GM06990 (cell line): ENCODE data around the gene OR5B12.

Source experiments
- DNase-seq: peaks from one replicate; pipeline ENCODE4 v3.0.0-alpha.2; 2011; ENCODE audit not compliant: insufficient read length; ENCODE audit errors: extremely low read depth
- H3K27me3 ChIP-seq: replicated peaks from 2 replicates; pipeline ENCODE4 v1.6.0; 2011; ENCODE audit warnings: low read length; ENCODE audit not compliant: control insufficient read depth, insufficient read depth
- H3K36me3 ChIP-seq: 2 replicates; pipeline ENCODE4 v1.5.1; 2011; ENCODE audit warnings: low read length; ENCODE audit not compliant: control insufficient read depth, insufficient read depth
- H3K4me3 ChIP-seq: replicated peaks from 2 replicates; pipeline ENCODE4 v1.5.1; 2011; ENCODE audit warnings: low read depth, mild to moderate bottlenecking, control low read depth, low read length
- TF ChIP-seq, protein P1 (sequence below): IDR thresholded peaks from 2 replicates; pipeline ENCODE4 v1.5.1; 2011; ENCODE audit warnings: low read length, control low read depth, mild to moderate bottlenecking, inconsistent platforms; ENCODE audit not compliant: insufficient read depth, poor library complexity, severe bottlenecking

Gene OR5B12

DNA sequence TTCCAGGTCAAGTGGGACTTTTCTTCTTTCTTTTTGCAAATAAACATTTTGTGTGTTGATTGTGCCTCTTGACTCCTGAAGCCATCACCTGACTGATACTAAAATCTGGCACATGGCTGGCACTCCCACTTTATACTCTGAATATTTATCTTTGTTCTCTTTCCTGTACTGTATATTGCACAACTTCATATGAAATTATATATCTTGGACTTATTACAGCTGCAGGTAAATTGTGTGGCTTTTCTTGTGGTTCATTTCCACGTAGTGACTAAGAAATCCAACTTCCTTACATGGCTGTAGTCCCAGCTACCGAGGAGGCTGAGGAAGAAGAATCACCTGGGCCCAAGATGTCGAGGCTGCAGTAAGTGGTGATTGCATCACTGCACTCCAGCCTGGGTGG, 23.7 kb upstream of the OR5B12 start:
- H3K36me3 ChIP-seq: no peaks in the 10 kb centered on the region
- no peak for DNase-seq
- TF ChIP-seq, protein P1, sequence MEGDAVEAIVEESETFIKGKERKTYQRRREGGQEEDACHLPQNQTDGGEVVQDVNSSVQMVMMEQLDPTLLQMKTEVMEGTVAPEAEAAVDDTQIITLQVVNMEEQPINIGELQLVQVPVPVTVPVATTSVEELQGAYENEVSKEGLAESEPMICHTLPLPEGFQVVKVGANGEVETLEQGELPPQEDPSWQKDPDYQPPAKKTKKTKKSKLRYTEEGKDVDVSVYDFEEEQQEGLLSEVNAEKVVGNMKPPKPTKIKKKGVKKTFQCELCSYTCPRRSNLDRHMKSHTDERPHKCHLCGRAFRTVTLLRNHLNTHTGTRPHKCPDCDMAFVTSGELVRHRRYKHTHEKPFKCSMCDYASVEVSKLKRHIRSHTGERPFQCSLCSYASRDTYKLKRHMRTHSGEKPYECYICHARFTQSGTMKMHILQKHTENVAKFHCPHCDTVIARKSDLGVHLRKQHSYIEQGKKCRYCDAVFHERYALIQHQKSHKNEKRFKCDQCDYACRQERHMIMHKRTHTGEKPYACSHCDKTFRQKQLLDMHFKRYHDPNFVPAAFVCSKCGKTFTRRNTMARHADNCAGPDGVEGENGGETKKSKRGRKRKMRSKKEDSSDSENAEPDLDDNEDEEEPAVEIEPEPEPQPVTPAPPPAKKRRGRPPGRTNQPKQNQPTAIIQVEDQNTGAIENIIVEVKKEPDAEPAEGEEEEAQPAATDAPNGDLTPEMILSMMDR: no peak

DNA sequence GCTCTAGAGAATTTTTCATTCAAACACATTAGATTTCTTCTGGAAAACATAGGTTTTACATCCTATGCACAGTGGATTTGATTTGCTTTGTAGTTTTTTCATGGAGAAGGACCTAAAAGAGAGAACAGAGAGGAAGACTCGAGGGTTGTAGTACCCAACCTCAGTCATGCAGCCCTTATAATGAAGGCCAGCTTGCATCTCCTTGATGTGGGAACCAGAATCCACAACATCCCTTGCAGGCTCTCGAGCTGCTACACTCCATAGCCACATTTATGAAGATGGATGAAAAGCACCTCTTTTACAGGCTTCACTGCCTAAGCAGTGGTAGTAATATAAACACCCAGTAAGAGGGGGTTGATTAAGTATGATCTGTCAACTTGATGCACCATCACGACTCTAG, 9.5 kb upstream of the OR5B12 start:
- TF ChIP-seq, protein P1: no peak
- H3K4me3 ChIP-seq: no peak overlapping the region
- no peaks in the 10 kb centered on the region for H3K27me3 ChIP-seq
- H3K36me3 ChIP-seq: no peaks in the 10 kb centered on the region
- no peak for DNase-seq

More for the DNA sequence above, 23.7 kb upstream of the OR5B12 start:
- H3K4me3 ChIP-seq: no peak overlapping the region
- no peaks in the 10 kb centered on the region for H3K27me3 ChIP-seq

DNA sequence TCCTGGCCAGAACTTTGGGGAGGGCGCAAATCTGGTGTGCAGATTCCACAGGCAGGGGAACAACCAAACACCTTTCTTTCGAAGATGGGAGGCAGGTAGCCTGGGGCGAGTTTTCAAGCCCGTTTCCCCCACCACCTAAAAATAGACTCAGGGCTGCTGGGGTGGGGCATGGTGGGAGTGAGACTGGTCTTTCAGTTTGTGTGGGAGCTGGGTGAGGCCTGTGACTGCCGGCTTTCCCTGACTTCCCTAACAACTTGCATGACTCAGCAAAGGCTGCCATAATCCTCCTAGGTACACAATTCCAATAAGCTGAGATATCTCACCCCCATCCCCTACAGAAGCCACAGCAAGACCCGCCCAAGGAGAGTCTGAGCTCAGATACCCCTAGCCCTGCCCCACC, 4.3 kb upstream of the OR5B12 start:
- TF ChIP-seq, protein P1: no peak
- Histone ChIP-seq H3K27me3 (no peaks in the 10 kb centered on the region), H3K36me3 (no peaks in the 10 kb centered on the region), H3K4me3 (no peak overlapping the region)
- DNase-seq: no peak

DNA sequence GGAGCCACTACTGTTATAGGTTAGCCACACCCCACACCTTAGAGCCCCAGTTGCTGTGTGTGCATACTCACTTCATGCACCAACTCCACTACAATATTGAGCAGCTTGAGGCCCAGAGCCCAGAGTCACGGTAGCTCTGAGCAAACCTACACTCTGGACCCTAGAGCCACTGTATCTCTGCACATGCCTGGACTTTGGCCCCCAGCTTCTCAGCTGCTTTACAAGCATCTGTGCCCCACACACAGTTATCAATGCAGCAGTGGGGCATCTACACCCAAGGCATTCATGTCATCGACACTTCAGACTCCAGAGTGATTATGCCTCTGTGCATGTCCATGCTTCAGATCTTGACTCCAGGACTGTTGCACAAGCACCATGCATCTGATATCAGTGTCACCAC, 2.3 kb upstream of the OR5B12 start:
- no peak for DNase-seq
- TF ChIP-seq, protein P1: no peak
- H3K27me3 ChIP-seq: no peaks in the 10 kb centered on the region
- no peaks in the 10 kb centered on the region for H3K36me3 ChIP-seq
- no peak overlapping the region for H3K4me3 ChIP-seq

DNA sequence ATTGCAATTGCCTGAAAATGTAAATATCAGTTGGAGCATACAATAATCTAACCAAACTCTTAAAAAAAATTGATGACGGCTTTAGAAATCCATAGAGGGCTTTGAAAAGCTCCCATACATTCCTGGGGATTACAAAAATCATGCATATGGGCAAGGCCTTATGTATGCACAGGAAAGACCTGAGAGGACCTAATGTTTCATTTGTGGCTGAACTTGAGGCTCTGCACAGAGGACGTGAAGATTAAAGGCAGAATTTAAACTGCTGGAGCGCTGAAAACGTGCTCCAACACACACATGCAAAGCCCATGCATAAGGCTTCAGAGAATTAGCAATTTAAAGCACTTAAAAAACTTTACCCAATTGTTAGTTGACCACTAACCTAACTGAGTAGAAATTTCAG, 3.5 kb downstream of the OR5B12 start:
- no peaks in the 10 kb centered on the region for H3K27me3 ChIP-seq
- no peak for DNase-seq
- H3K4me3 ChIP-seq: no peak overlapping the region
- no peaks in the 10 kb centered on the region for H3K36me3 ChIP-seq
- TF ChIP-seq, protein P1: no peak

DNA sequence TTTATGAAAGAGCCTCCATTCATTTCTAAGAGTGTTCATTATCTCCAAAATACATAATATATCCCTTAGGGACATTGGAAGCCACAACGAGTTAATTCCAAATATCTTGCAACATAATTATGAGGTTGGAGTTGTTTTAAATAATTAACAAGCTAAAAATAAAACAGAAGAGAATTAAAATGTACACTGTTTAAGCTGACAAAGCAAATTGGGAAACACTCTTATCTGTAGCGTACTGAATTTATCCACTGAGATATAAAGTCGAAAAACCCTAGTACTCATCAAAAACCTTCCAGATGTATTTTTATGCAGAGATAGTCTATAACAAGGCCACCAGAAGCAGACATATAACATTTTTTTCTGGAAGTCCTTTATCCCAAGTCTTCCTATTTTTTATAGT, 7.8 kb downstream of the OR5B12 start:
- TF ChIP-seq, protein P1: no peak
- Histone ChIP-seq H3K36me3 (no peaks in the 10 kb centered on the region), H3K27me3 (no peaks in the 10 kb centered on the region), H3K4me3 (no peak overlapping the region)
- DNase-seq: no peak
